Type B pancreatic cell (in vitro differentiated cells): ENCODE measurements around the gene SLC6A11. TPM values are rescaled to one million over a fixed set of nuclear protein-coding genes. Genes with fewer than 3 reads are reported as not detected.

ENCODE experiments used
- DNase-seq: peaks from one replicate; pipeline ENCODE4 v3.0.0; 2021; ENCODE audit warnings: mixed read lengths; ENCODE audit not compliant: unreplicated experiment; ENCODE audit errors: extremely low spot score
- H3K27ac Mint-ChIP-seq: 2 replicates; pipeline ENCODE4 v1.8.0; 2021; ENCODE audit warnings: mild to moderate bottlenecking, mixed read lengths
- H3K27me3 Mint-ChIP-seq: 2 replicates; pipeline ENCODE4 v1.8.0; 2021; ENCODE audit warnings: mixed read lengths
- H3K36me3 Mint-ChIP-seq: 2 replicates; pipeline ENCODE4 v1.8.0; 2021; ENCODE audit warnings: mixed read lengths
- H3K4me1 Mint-ChIP-seq: one replicate; pipeline ENCODE4 v1.8.0; 2021; ENCODE audit warnings: mixed read lengths; ENCODE audit not compliant: unreplicated experiment
- H3K4me3 Mint-ChIP-seq: 2 replicates; pipeline ENCODE4 v1.8.0; 2021; ENCODE audit warnings: mild to moderate bottlenecking, mixed read lengths
- H3K9me3 Mint-ChIP-seq: 2 replicates; pipeline ENCODE4 v1.8.0; 2021; ENCODE audit warnings: mixed read lengths
- CTCF ChIP-seq: fragments of 200-600 bp; sonication (generic); conservative IDR thresholded peaks from 2 replicates; pipeline ENCODE4 v1.5.0; 2021; ENCODE audit warnings: antibody characterized with exemption, mild to moderate bottlenecking
- total RNA-seq: library from RNA; stranded (reverse); gene quantifications from 2 replicates; pipeline ENCODE4 v1.2.1, GENCODE V29; 2021; ENCODE audit warnings: low replicate concordance

The SLC6A11 gene
- total RNA-seq, 1 donor from 2014 or later: 3.0 TPM

GRCh38 chr3:10981031-10981430, 165.0 kb downstream of the SLC6A11 start:
- Mint-ChIP-seq H3K4me3 (no peak overlapping the region), H3K27me3 (peaks cover 74% of the 10 kb centered on the region)

GRCh38 chr3:10981961-10982360, 165.9 kb downstream of the SLC6A11 start:
- Mint-ChIP-seq H3K9me3 (no peaks in the 10 kb centered on the region), H3K27me3 (peaks cover 71% of the 10 kb centered on the region), H3K36me3 (no peaks in the 10 kb centered on the region), H3K4me1 (peaks cover 4% of the 10 kb centered on the region), H3K27ac (no peak overlapping the region), H3K4me3 (no peak overlapping the region)
- TF ChIP-seq CTCF: no peak
- DNase-seq: no peak

More at GRCh38 chr3:10981031-10981430, 165.0 kb downstream of the SLC6A11 start:
- Mint-ChIP-seq H3K4me1 (peaks cover 4% of the 10 kb centered on the region), H3K9me3 (no peaks in the 10 kb centered on the region), H3K27ac (no peak overlapping the region), H3K36me3 (no peaks in the 10 kb centered on the region)
- DNase-seq: no peak
- TF ChIP-seq CTCF: no peak

GRCh38 chr3:10982782-10983181, 166.8 kb downstream of the SLC6A11 start:
- Mint-ChIP-seq H3K27ac (peak overlapping the region; percentile 83), H3K36me3 (no peaks in the 10 kb centered on the region), H3K9me3 (no peaks in the 10 kb centered on the region), H3K4me3 (no peak overlapping the region), H3K27me3 (peaks cover 70% of the 10 kb centered on the region), H3K4me1 (peaks cover 4% of the 10 kb centered on the region)
- no peak for TF ChIP-seq CTCF
- no peak for DNase-seq

GRCh38 chr3:10983219-10983916, 167.3 kb downstream of the SLC6A11 start:
- Mint-ChIP-seq H3K27ac (peak overlapping the region; percentile 83), H3K4me1 (no peaks in the 10 kb centered on the region), H3K9me3 (no peaks in the 10 kb centered on the region), H3K27me3 (peaks cover 70% of the 10 kb centered on the region), H3K36me3 (no peaks in the 10 kb centered on the region), H3K4me3 (no peak overlapping the region)
- no peak for DNase-seq
- peak; percentile 90 for TF ChIP-seq CTCF

GRCh38 chr3:10984371-10984896, 168.4 kb downstream of the SLC6A11 start:
- H3K4me3 Mint-ChIP-seq: no peak overlapping the region
- no peaks in the 10 kb centered on the region for H3K36me3 Mint-ChIP-seq
- no peak for DNase-seq
- H3K4me1 Mint-ChIP-seq: no peaks in the 10 kb centered on the region
- no peaks in the 10 kb centered on the region for H3K9me3 Mint-ChIP-seq
- TF ChIP-seq CTCF: no peak
- peaks cover 75% of the 10 kb centered on the region for H3K27me3 Mint-ChIP-seq
- no peak overlapping the region for H3K27ac Mint-ChIP-seq
